Anterior cingulate cortex (tissue), 58 donors: ENCODE data around the gene CEACAM20.
"Not testable (repeated sequence)": the region's sequence is repeated elsewhere in the genome, so short reads cannot be mapped to it uniquely, and the experiment has no call there.

Experiments used
- DNase-seq, 58 donors: peaks; one replicate each; lab custom pipeline; 2025; lab: John Stamatoyannopoulos, UW

Gene CEACAM20

DNA sequence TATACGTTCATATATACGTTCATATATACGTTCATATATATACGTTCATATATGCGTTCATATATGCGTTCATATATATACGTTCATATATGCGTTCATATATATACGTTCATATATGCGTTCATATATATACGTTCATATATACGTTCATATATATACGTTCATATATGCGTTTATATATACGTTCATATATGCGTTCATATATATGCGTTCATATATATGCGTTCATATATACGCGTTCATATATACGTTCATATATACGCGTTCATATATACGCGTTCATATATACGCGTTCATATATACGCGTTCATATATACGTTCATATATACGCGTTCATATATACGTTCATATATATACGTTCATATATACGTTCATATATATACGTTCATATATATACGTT, 21.5 kb upstream of the CEACAM20 start:
- not testable (repeated sequence) for DNase-seq

DNA sequence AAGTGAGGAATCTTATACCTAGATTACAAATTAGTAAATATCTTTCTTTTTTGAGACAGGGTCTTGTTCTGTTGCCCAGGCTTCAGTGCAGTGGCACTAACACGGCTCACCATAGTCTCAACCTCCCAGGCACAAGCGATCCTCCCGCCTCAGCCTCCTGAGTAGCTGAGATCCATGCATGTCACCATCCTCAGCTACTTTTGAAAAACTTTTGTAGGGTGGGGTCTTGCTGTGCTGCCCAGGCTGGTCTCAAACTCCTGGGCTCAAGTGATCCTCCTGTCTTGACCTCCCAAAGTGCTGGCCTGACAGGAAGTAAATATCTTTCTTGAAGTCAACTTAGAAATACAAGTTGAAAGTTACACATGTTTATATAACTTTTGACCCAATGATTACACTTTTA, 20.0 kb upstream of the CEACAM20 start:
- no peak for DNase-seq

DNA sequence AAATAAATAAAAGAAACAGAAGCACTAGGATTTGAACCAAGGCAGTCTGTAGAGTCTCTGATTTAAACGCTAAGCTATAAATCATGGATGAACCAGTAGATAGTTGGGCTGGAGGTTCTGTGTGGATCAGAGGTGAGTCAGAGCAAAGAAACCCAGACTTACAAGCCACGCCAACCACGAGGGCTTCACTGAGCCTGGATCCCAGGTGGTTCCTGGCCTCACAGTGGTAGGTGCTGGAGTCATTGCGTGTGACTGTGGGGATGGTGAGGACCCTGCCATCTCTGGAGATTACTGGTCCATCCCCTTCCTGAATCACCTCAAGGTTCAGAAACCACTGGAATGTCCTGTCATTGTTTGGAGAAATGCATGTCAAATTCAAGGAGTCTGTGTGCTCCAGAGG, 19.3 kb upstream of the CEACAM20 start:
- no peak for DNase-seq

DNA sequence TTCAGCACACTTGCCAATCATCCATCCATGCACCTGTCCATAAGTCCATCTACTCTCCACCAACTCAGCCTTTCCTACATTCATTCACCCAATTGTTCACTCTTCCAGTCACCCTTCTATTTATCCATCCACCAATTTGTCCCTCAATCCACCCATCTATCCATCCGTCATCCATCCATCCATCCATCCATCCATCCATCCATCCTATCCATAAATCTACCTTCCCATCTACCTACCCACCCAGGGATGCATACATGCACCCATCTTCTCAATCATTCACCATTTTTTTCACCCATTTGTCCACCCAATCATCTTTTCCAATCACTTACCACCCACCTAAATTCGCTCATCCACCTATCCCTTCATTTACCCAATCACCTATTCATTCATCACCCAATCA, 14.6 kb upstream of the CEACAM20 start:
- DNase-seq: no peak

DNA sequence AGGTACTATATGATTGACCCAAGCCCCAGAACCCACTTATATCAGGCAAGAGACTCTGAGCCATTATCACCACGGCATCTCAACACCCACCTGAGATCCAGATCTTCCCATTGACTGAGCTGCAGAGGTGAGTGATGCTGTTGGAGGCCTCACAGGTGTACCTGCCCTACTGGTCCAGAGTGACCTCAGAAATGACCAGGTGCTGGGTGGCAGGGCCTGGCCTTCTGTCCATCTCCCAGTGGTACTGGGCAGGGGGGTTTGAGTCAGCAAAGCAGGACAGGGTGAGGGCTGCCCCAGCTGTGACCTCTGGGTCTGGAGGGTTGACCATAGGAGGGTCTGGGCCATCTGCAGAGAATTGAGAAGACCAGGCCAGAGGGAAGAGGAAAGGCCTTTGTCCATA, 13.2 kb upstream of the CEACAM20 start:
- no peak for DNase-seq

DNA sequence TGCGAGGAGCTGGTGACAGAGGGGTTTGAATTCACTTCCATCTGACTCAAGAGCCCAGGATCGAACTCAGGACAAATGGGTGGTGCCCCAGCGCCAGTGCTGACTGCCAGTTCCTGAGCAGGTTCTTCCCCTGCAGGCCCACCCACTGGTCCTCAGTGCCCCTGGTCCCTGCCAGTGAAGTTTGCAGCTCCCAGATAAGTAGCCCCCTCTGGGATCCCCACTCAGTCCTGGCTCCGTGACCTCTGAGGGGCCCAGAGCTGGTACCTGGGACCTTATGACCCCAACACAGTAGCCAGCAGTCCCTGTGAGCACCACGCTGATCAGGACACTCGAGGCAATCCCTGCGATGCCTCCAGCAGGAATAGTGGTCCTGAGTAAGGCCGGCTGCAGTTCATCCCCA, 11.3 kb upstream of the CEACAM20 start:
- DNase-seq: no peak

DNA sequence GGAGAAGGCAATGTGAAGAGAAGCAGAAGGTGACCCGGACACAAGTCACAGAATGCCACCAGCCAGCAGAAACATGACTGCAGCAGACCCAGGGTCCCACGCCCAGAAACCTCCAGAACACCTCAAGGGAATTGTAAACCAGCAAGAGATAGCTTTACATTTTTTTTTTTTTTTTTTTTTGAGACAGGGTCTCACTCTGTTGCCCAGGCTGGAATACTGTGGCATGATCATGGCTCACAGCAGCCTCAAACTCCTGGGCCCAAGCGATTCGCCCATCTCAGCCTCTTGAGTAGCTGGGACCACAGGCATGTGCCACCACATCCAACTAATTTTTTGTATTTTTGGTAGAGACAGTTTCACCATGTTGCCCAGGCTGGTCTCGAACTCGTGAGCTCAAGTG, 10.5 kb upstream of the CEACAM20 start:
- DNase-seq: no peak

DNA sequence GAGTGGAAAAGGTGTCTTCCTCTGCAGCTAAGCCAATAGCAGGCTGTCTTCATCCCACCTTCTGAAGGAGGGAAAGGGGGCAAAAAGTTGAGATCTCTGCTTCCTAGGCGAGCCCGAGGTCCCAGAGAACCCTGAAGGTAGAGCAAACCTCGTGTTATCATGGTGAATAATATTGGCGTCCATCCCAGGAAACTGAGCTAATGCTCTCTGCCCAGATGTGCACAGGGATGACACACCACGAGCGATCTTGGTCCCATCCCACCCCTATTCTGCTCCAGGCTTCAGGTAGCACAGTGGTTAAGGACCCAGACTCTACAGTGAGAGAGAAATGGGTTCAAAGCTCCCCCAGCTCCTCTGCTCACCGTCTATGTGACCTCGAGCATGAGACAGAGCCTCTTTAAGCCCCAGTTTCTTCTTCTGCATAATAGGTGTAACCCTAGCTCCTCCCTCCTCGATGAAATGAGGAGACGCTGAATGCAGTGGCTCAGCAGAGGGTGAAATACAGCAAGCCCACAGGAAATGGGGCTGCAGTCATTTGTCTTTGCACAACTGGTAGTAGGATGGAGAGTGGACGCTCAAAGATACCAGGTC, 9.9 kb upstream of the CEACAM20 start:
- no peak for DNase-seq

DNA sequence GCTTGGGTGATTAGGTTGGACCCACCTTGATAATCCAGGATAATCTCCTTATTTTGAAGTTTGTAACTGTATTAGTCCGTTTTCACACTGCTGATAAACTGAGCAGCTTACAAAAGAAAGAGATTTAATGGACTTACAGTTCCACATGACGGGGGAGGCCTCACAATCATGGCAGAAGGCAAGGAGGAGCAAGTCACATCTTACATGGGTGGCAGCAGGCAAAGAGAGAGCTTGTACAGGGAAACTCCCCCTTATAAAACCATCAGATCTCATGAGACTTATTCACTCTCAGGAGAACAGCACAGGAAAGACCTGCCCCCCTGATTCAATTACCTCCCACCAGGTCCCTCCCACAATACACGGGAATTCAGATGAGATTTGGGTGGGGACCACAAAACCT, 5.9 kb upstream of the CEACAM20 start:
- peak in 1 of 58 donors; percentile 1 for DNase-seq

DNA sequence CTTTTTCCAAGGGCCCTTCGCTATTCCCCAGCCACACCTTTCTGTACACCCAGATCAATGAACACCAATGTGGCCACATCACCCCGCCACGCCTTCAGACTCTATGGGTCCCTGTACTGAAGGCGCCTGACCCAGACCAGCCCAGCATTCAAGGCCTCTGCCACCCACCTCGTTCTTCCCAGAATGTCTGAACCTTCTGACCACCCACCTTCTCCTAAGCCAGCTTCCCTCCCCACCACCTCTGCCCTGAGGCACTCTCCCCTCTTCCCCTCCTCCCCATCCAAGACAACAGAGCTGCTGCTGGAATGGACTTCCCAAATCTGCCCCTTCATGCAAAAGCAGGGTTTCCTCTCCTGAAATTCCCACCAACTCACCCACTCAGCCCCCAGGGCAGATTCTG, 3.3 kb upstream of the CEACAM20 start:
- DNase-seq: no peak

DNA sequence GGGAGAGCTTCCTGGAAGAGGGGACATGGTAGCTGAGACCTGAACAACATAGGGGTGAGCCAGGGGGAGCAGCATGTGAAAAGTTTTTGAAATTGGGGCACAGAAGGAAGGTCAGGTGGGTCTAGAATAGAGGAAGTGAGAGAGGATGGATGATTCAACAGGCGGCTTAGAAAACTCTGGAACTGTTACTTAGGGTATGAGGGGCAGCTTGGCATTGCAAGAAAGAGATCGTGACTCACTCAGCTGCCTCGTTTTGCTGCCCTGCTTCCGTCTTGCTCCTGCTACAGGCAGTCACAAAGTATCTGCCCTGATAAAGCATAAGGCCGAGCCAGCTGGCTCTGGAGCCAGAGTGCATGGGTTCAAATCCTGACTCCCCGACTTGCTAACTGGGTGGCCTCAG, 1.3 kb upstream of the CEACAM20 start:
- no peak for DNase-seq

DNA sequence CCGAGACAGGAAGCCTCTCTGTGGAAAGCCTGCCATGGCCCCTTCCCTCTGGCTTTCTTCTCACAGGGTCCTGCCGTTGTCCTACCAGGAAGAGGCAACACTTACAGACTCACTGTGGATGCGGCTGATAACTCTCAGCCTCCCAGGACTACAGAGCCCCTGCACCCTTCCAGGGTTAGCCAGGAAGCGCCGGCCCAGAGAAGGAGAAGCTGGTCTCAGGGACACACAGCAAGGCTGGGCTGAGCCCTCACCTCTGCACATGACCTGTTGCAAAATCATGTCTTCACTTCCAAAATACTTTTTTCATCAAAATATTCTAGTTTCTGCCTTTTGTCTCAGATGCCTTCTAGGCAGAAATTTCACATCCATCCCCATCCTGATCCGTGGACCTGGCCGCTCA, 1.9 kb downstream of the CEACAM20 start:
- DNase-seq: no peak

DNA sequence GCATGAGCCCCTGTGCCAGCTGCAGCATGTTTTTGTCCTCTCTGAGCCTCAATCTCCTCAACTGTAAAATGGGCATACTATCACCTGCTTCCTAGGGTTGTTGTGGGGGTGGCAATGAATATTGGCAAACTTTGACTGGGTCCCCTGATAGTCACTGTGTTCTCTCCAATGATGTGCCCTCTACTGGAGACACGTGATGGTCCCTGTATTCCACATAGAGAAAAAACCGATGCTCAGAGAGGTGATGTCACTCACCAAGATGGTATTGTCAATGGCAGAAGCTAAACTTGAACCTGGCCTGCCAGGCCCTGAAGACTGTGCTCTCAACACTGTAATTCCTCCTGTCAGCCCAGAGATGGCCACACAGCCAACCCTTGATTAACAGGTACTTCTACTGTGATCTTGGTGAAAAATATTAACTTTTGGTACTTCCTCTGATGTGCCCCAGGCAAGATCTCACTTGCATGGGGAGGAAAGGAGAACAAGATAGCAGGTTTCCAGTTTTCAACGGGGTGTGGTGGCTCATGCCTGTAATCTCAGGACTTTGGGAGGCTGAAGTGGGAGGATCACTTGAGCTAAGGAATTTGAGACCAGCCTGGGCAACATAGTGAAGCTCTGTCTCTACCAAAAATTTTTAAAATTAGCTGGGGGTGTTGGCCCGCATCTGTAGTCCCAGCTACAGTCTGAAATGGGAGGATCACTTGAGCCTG, 3.6 kb downstream of the CEACAM20 start:
- no peak for DNase-seq

DNA sequence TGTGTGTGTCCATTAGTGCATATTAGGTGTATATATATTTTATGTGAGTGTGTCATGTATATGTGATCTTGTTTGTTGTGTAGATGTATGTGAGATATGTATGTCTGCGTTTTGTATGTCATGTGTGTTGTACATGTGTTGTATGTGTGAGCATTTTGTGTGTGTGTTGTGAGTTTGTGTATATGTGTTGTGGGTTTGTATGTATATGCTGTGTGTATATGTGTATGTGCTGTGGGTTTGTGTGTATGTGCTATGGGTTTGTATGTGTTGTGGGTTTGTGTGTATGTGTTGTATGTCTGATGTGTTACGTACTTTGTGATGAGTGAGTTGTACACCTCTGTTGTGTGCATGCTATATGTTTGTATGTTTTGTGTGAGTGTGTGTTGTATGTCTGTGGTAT, 8.1 kb downstream of the CEACAM20 start:
- no peak for DNase-seq

DNA sequence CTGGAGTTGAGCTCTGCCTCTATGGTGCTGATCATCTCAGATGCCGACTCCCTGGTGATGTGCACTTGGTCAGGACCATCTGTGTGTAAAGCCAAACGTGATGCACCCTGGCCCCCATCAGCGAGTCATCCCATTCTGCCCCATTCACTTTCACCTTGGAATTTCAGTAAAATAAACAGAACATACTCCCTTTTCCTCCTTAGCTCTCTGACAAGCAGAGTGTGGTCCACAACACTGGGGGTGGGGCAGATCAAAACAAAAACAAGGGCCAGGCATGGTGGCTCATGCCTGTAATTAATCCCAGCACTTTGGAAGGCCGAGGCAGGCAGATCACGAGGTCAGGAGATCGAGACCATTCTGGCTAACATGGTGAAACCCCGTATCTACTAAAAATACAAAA, 12.3 kb downstream of the CEACAM20 start:
- no peak for DNase-seq

DNA sequence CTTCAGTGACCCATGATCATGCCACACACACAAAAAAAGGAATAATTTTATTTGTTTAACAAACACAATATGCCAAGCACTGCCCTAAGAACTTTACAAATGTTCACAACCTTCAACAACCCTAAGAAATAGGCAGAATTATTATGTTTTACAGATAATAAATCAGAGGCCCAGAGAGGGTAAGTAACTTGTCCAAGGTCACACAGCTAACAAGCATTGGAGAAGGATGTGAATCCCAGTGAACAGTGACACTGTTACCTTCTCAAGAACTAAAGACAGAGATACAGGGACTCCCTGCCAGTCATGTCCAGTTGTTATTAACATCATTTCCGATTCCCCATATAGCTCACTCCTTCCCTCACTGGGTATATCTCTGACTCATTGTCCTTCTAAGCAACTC, 13.6 kb downstream of the CEACAM20 start:
- DNase-seq: no peak

DNA sequence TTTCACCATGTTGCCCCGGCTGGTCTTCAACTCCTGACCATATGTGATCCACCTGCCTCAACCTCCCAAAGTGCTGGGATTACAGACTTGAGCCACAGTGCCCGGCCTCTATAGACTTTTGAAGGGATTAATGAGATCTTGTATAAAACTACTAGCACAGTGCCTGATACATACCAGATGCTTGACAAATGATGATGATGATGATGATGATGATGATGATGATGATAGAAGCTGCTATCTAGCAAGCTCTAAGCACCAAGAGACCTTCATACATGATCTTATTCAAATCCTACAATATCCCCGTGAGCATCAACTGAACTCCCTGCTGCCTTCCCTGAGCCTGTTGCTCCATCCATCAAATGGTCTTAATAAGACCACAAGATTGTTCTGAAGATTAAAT, 14.4 kb downstream of the CEACAM20 start:
- no peak for DNase-seq

DNA sequence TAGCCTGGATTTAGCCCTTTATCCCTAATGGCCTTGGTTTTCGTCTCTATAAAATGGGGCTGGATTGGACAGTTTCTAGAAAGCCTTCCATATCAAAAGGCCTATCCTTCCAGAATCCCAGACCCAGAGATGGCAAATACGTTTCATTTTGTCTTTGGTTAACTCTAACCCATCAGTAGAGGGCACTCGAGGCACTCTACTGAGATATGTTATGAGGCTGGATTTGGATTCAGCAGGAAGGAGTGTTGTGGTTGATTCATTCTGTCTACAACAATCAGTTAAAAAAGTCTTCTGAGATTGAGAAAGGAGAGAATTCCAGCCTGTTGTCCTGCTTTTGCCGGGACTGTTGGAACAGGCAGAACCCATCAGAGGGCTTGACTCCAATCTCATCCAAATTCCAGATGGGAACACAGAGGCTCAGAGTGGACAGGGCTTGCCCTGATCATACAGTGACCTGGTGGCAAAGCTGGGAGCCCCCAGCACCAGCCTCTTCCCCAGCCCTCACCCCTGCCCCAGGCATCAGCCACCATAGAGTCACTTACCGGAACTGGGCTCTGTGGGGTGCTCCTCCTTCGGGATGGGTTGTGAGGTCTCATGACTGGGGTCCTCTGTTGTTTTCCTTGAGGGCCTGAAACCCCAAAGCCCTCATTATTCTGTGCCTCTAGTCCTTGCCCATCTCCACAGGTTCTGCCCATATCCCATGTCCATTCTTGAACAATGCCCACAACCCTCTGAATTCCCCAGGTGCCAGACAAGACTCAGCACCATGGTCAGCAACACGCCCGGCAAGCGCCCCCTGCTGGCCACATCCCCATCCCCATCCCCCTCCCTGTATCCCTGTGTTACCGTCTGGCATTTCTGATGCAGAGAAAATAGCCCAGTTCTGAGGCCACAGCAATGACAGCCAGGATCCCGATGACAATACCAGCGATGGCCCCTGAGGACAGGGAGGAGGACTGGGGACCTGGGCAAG, 16.9 kb downstream of the CEACAM20 start:
- DNase-seq: peak in 1 of 58 donors; percentile 4

DNA sequence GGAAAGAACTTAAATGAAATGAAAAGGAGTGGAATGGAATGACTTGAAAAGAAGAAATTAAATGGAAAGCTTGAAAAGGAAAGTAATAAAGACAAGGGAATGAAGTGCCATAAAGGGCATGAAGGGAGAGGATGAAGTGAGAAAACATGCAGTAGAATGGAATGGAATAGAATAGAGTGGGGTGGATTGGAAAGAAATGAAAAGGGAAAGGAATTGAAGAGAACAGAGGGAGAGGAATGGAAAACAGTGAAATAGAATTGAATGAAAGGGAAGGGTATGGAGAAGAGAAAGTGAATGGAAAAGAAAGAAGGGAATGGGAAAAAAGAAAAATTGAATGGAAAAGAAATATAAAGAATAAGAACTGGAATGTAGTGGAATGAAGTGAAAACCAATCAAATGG, 20.0 kb downstream of the CEACAM20 start:
- DNase-seq: no peak

DNA sequence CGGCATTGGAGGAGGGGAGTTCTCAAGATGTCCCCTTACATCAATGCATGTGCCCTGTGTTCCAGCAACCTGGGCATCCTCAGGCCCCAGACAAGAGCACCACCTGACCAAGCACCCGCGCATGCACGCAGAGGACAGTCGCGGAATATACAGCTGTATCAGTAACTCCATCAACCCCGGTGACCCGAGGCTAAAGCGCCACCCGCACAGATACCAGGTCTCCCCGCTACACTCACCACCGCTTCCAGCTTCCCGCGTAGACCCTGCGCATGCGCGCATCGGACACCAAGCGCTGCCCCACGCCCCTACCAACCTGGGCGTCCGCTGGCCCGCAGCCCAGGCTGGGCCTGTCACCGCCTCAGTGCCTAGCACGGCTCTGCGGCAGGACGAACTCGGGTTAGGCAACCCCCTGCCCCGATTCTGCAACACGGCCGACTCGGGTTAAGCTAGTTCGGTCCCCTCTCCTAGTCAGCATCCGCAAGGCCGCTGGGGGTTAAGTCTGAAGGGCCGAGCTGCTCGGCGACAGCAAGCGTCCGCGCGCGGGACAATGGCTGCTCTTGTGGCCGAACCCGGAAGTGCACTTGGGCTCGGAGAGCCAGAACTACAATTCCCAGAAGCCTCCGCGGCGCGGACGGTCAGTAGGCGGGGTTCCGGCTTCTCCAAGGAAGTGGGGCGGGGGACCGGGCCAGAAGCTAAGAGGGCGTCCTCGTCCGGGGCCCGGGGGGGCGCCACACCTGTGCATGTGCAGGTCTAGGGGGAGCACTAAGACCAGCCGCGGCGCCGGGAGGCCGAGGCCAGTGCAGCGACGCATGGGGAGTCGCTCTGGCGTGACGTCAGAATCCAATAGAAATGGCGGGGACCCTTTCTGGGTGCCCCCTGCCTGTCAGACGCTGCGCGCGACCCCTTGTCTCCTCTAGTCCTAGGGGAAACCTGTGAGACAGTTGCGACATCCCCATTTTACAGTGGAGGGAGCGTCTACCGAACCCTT, 29.2 kb downstream of the CEACAM20 start, which contains the start of gene ZNF180:
TSS of gene ZNF180 (minus strand) at position 561 of the 988 bp plus-strand sequence. CDS start 3,188 bp downstream, outside the sequence.
- peak; percentile 34 to 98 (median 93) for DNase-seq
